Stimulated activated CD4-positive, alpha-beta T cell treated with anti-CD3 and anti-CD28 coated beads, Interleukin-15, amount 100 ng/mL, for 24 hours (primary cell): ENCODE data around the gene ABCF2.

ENCODE experiments used
- DNase-seq: peaks from one replicate; pipeline ENCODE4 v3.0.0-alpha.2; 2020

Gene ABCF2

GRCh38 chr7:151252561-151252835 is 25.5 kb upstream of the ABCF2 start:
- DNase-seq = no peak

- no peak for DNase-seq
Observed at GRCh38 chr7:151251689-151252560, 24.9 kb upstream of the ABCF2 start.

GRCh38 chr7:151251328-151251688 is 24.3 kb upstream of the ABCF2 start:
- no peak for DNase-seq

- no peak for DNase-seq
Observed at GRCh38 chr7:151250181-151251132, 23.5 kb upstream of the ABCF2 start.

- no peak for DNase-seq
Observed at GRCh38 chr7:151249732-151250072, 22.7 kb upstream of the ABCF2 start.

GRCh38 chr7:151249034-151249731 is 22.2 kb upstream of the ABCF2 start:
- DNase-seq = peak; percentile 53

GRCh38 chr7:151248346-151249033 is 21.5 kb upstream of the ABCF2 start, which contains the start of gene SMARCD3:
Gene SMARCD3, minus strand, starts transcription at chr7:151248694. Its CDS starts 132 bp downstream, at chr7:151248562.
- peak; percentile 52 for DNase-seq

GRCh38 chr7:151247611-151248345 is 20.8 kb upstream of the ABCF2 start:
- no peak for DNase-seq

- no peak for DNase-seq
Observed at GRCh38 chr7:151246851-151247580, 20.0 kb upstream of the ABCF2 start.

- no peak for DNase-seq
Observed at GRCh38 chr7:151246102-151246850, 19.3 kb upstream of the ABCF2 start.

- DNase-seq = peak; percentile 73
Observed at GRCh38 chr7:151245360-151246101, 18.5 kb upstream of the ABCF2 start.

GRCh38 chr7:151244841-151245346 is 17.9 kb upstream of the ABCF2 start:
- DNase-seq = no peak

GRCh38 chr7:151244196-151244840 is 17.3 kb upstream of the ABCF2 start:
- DNase-seq = peak; percentile 70

- DNase-seq = peak; percentile 45
Observed at GRCh38 chr7:151243408-151244195, 16.6 kb upstream of the ABCF2 start.

GRCh38 chr7:151243045-151243349 is 16.0 kb upstream of the ABCF2 start:
- no peak for DNase-seq

GRCh38 chr7:151242159-151243044 is 15.4 kb upstream of the ABCF2 start:
- no peak for DNase-seq

- no peak for DNase-seq
Observed at GRCh38 chr7:151241755-151242096, 14.7 kb upstream of the ABCF2 start.
